HL-60/S4 treated with phorbol 12-myristate 13-acetate at 8.2 ng/mL for 4 days and 3 days (cell line): ENCODE data around the gene P2RY12.

Experiments used
- in situ Hi-C: fragments of 300-500 bp; cut with MboI; formaldehyde crosslinking; loops from 2 replicates; pipeline ENCODE4 v1.15.0; 2022; ENCODE audit warnings: low sequenced_read_pairs

Gene P2RY12

DNA sequence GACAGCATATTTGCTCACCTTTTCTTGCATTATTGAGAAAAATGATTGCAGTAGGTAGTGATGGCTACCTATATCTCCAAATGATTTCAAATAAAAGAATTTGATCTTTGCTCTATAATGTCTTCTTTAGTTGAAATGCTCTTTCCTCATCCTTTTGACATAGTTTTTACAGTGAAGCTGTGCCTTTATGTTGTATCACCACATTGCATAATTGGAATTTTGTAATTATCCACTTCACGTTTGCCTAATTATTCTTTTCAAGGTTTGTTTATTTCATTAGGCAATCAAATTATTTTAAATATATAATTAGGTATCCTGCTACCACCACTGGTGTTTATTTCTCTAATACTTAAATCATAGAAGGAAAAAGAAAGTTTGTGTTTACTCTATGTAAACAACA lies 33.9 kb downstream of the P2RY12 start:
- in situ Hi-C loops = no loop called here

DNA sequence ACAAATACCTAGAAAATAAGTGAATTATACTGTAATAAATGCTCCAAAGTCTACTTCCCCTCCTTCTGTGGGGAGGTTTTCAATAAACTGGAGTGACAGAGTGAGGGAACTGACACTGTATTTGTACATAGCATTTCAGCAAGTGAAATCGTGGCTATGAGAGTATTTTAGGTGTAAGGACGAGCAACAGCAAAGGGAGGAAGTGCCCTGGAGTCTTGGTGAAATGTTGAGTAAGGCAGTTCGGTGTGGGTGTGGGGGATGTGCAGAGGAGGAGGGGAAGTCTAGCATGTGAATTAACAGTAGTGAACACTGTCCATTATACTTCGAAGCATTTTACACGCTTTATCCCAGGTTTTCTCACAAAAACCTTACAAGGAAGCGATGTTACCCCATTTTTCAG lies 37.1 kb downstream of the P2RY12 start:
- in situ Hi-C loops = no loop called here

DNA sequence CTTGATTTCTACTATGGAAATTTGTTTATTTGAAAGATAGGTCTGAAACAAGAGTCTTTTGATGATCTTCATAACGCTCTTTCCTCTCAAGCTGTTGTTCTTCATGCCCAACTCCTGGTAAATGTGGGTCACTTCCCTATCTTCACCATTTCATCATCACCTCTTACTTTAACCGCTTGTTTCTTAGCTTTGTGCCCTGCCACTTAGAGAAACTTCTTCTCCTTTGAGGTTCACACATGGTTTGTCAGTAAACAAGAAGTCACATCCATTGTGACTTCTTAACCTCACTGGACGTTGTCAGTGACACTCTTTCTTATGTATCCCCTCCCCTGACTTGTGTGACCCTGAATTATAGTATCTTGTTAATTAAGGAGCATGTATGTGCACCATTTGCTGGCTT lies 38.3 kb downstream of the P2RY12 start:
- in situ Hi-C loops = no loop called here

DNA sequence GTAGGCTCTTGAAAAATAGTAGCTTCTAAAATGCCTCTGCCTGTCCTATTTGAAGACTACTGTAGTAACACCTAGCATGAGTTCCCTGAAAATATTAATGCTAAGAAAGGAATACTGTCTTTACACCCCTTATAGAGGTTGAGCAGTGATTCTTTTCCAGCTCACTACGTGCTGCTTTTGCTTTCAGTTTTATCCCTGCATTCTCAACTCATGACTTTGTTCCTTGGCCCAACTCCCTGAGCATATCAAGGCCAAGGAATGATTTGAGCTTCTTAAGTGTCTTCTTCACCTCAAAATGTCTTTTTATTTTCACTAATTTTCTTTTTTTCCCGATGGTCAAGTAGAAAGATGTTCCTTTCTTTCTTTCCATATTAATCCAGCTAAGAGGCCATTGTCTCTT lies 38.7 kb downstream of the P2RY12 start:
- in situ Hi-C loops = no loop called here

DNA sequence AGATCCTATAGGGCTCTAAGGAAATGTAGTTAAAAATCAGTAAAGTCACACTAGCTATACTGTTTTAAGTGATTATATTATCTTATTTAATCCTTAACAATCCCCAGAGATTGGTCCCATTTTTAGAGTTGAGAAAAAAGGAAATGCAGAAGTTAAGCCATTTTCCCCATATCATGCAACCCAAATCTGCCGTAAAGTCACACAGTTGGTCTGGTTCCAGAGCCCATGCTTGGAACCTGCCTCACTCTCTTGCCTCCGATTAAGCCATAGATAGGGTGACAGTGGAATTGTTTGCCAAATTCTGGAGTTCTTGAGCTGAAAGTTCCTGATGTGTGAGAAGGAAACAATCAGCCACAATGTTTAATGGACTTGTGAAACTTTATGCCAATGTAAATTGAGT lies 52.9 kb downstream of the P2RY12 start:
- in situ Hi-C loops = no loop called here

DNA sequence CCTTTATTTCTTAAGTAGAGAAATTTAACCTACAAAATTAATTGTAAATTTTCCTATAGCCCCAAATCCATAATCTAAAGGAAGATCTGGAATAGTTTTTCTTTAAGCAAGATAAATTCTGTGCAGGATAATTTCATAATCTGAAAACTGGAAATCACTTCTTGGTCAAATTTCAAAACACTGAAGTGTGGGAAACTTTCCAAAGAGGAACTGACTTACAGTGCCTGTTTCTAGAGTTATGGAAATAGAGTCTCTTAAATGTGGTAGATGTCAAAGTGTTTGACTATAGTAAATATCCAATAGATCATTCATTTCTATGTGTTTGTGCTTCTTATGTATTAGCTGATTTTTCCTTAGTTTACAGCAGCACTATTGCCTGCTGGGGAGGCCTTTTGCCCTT lies 53.7 kb downstream of the P2RY12 start:
- in situ Hi-C loops = no loop called here

DNA sequence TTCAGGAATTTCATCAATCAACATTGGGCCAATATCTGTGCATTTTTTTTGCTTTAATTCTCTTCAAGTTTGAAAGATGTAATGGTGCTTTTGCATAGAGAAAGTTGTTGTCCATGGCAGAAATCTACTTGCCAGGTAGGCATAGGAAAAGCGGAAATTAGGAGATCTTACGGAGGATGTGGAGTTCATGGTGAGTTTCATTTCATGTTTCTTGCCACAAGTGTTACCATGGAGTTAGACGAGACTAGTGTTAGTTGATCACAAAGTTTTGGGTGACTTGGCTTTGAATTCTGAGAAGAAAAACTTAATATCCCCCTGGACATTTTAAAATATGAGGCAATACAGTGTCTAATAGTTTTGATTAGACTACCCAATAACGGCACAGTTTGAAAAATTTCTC lies 54.2 kb downstream of the P2RY12 start:
- in situ Hi-C loops = no loop called here

DNA sequence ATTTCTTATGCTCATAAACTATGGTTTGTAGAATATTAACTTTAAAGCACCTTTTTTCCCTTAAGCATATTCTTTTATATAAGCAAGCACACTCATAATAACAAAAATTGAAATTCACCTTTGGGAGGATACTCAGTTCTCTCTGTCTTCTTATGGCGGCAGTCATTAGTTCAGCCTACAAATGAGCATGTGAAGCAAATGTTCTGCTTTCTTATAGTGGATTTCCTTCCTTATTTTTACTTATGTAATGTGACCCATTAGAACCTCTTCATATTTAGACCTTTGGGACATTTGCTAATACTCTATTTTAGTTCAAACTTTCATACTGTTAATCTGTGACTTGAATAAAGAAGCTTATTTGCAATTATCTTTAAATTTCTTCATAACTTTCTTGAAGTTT lies 55.2 kb downstream of the P2RY12 start, which contains the start of gene P2RY13:
TSS of gene P2RY13 (minus strand) at position 187 of the 400 bp plus-strand sequence. CDS start at position 166, 21 bp downstream.
- in situ Hi-C loops = no loop called here

DNA sequence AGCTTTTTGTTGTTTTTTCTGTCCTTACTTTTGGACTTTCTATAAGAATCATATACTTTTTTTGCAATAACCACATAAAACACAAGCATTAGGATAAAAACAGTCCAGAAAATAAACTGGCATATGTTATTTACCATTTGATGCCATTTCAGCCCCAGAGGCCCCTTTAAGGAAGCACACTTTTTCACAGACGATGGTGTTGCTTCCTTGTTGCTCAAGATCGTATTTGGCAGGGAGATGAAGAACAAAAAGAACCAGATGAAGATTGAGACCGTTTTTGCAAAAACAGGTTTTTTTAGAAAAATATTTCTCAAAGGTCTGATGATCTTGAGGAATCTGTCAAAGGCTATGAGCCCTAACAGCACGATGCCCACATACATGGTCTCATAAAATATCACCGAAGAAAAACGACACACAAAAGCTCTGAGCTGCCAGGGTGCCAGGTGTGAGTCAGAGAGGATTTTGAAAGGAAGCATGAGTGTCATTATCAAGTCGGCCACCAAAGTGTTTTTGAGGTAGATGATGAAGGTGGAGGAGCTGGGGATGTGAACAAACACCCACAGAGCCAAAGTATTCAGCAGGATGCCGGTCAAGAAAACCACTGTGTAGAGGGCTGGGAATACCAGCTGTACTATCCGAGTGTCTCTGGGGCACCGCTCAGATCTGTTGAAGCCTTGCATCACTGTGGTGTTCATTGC lies 56.1 kb downstream of the P2RY12 start:
- in situ Hi-C loops = no loop called here

DNA sequence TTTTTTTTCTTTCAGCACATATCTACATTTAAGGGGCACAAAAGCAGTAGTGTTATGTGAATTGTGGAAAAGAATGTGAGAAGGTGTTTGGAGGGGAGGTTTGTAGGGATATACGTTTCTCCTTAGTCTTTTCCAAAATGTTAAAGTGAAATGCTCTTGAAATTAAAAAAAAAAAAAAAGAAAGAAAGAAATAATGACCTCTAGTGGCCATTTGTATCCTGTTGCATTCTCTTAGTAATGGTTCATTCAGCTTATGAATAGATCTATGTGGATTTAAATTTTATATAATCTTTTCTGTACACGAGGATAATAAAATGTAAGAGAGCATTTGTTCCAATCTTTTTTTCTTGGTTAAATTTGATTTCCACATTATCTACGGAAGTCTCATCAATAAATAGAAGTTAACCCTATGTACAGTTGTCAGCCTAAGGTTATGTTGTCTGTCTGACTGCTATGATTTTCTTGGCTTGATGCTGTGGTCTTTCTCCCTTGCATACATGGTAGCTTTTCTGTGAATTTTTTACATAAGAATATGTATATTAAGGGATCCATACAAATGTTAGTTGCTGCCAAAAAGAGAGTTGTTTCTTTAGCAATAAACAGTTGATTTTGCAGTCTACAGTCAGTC lies 56.9 kb downstream of the P2RY12 start:
- in situ Hi-C loops = no loop called here

DNA sequence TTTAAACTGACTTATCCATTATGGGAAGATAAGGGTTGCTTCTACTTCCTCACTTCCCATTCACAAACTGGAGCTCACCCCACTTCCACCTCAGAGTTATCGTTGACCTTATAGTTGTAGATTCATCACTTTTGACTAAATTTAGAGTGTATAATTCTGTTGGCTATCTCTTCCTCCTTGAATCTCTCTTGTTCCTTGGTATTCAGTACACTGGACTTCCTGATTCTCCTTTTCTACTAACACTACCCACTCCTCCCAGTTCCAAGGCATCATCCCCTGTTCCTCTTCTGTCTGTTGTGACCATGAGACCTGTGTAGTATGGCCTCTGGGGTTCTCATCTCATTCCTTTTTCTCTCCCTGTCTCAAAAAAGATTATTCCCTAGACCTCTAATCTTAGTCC lies 62.0 kb downstream of the P2RY12 start:
- in situ Hi-C loops = no loop called here

DNA sequence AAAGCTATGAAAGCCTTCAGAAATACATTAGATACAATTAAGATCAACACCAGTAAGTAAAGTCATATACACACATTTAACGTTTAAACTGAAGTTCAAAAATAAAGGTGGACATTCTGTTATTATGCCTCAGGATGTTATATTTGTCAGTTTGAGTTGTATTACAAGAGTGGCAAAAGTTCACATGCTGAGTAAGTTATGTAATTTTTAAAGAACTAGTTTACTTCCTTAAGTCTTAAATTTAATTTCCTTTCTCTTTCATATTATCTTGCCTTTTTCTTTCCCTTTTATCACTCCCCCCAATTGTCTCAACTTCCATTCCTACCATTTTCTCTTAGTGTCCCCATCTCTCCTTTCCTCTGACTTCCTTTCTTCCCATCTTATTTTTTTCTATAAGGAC lies 63.0 kb downstream of the P2RY12 start:
- in situ Hi-C loops = no loop called here

DNA sequence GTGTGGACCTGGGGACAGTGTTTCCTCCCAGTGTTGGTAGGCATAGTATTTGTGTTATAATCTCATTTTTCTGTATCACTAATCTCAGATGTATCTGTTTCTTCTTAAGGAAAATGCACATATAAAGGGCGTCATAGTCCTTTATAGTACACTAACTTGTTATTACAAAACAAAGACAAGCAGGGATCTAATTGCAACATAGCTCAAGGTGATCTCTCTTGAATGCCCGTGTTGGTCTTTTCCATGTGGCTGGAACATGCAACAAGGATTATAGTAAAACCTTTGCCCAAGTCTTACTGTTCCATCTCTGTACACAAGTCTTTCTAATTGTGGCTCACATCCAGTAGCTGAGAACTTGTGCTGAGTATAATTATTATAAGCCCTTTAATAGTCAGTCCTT lies 64.4 kb downstream of the P2RY12 start:
- in situ Hi-C loops = no loop called here

DNA sequence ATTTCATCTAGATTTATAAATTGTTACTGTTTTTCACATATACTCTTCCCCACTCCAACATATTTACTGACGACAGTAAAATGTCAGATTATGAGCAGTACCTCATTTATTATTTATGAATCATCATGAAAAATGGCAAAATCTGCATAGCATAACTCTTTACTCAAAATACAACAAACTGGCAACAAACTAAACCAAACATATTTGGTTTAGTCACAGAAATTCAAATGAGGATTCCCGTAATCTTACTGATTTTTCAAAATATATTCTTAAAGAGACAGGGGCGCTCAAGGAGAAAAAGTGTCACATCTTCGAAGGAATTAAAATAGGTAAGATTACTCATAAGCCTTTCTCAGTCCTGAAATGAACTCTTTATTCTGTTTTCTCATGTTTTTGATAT lies 64.9 kb downstream of the P2RY12 start:
- in situ Hi-C loops = no loop called here

DNA sequence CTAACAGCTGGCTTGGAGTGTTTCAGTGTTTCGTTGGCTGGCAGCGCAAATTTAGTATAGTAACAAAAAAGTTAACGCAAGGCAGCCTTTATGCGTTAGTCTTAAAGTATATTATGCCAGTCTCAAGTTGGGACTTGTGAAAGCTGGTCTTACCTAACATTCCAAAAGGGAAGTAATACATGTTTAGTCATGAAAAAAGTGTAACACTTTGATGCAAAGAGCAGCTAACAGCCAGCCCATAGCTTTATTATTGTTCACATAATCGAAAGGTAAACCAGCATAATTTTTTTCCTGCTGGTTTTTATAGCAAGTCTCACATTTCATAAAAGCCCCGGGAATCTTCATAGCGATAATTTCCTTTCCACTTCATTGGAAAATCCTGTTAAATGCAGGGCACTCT lies 65.6 kb downstream of the P2RY12 start:
- in situ Hi-C loops = no loop called here

DNA sequence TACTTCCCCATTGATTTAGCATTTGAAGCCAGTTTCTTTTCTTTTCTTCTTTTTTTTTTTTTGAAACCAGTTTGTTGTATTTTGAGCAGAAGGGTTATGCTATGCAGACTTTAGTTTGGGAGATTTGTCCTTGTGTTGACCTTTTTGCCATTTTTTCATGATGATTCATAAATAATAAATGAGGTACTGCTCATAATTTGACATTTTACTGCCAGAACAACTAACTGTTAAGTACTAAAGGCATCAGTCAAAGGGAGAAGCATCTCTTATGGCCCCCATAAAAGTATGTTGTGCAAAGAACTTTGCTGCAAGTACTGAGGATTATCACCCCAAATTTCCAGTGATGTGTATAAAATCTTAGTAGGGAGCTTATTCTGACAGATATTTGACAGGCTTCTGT lies 66.2 kb downstream of the P2RY12 start:
- in situ Hi-C loops = no loop called here

DNA sequence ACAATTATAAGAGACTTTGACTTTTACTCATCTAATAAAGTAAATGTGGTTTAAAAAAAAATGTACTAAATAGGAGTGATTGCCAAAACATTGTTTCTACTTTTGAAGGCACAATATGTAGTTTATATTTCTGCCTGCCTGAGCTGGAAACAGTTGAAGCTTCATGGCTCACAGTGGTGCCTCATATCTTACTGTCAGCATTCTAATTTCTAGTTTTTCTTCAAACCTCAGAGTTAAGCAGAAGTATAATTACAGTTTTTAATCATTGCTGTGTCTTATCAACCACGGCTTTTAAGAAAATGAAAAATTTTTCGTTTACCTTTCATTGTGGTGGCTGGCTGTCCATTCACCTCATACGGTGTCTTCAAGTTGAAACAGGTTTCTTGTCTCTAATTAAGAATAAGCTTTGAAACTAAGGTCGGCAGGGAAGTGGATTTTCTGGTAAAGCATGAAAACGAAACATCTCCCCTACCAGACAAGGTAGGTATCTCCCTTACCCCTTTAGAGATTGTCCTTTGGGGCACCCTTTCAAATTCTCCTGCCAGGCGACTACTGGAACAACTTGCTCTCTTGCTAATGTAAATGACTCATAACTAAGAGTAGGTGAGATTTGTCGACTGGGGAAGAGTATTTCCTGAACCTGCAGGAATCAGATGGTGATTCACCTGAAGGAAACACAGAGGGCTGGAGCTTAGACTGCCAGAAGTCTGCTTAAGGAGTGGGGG lies 68.1 kb downstream of the P2RY12 start, which contains the start of gene GPR87:
TSS of gene GPR87 (minus strand) at position 554 of the 725 bp plus-strand sequence. CDS start 16,720 bp downstream, outside the sequence.
- in situ Hi-C loops = no loop called here

DNA sequence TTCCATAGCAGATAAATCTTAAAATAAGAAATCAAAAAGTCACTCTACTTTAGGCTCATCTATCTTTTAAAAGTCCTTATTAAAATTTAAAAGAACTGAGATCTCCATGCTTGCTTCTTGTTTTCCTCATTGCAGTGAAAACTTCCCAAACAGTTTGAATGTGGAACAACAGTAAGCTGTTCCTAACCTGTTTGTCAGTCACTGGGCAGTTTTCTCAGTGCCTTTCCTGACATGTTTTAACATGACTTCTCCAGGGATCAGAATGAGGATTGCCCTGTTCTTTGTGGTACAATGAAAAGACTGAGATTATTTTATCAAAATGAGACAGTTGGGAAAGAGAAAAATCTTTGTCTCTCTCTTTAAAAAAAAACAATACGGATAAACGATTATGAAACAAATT lies 68.7 kb downstream of the P2RY12 start:
- in situ Hi-C loops = no loop called here

DNA sequence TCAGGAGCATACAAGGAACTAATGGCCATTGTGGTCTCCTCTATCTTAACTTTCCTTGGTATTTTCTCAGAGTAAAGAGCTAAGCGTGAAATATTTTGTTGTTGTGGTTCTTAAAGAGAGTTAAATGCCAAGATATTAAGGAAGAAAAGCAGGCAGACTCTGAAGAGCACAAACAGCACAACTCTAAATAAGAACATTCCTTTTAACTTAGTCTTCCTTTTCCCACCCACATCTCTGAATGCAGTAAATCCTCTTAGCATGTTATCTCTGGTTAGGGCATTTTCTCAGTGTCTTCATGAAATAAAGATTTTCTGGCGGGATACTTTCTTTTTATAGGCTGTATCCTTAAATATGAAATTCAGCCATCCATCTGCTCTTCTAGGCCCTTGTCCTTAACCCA lies 69.4 kb downstream of the P2RY12 start:
- in situ Hi-C loops = no loop called here

DNA sequence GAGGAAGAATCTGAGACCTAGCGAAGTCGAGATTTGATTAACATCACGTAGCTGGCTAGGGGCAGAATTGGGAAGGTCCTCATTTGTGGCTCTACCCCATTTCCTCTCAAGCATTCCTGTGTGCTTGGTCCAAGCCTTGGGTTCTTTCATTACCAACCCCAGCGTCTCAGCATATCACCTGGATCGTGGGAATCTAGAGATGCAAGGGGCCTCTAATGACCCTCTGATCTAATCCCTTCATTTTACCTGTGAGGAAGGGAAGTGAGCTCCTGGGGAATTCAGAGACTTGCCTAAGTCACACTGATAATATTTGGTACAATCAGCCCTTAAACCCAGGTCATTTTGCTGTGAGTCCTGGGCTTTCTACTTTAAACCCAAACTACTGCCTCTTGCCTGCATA lies 70.0 kb downstream of the P2RY12 start:
- in situ Hi-C loops = no loop called here

DNA sequence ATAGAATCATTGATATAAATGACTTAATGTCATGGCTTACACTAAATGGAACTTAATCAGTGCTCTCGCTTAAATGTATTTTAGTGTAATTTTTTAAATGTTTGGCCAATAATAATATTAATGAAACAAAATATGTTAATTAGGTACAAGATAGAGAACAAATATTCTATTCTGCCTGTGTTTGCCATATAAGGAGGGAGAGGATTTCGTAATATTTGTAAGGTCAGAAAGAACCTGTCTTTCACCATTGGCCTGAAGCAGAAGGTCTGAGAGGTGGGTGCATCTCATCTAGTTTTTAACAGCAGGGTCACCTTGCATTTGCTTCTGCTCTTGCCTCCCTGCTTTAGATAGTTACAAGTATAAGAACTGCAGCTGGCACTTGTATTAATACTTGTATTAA lies 70.4 kb downstream of the P2RY12 start:
- in situ Hi-C loops = no loop called here

DNA sequence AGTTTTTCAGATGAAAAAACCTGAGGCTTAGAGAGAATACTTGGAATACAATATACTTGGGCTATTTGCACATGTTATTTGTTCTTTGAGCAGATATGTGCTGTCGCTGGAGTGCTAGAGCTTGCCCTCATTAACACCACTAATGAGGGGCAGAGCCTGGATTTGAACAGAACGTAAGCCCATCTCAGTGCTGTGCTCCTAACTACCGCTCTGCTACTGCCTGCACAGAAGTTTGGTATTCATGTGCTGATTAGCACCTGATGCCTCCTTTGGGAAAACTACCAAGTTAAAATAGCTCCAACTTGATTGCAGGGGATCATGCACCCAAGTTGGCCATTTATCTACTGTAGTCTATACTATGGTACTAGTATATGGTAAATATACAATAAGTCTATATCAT lies 71.6 kb downstream of the P2RY12 start:
- in situ Hi-C loops = no loop called here
